ENCODE data around the gene SLC9A8. TPM values are rescaled to one million over a fixed set of nuclear protein-coding genes. Genes with fewer than 3 reads are reported as not detected.
A peak's percentile ranks its signal among the peaks of the same experiment; 100 is the strongest.

SLC9A8 gene
- total RNA-seq, 2 experiments from 2014 or later, result 22.0 to 30.3 TPM

DNA sequence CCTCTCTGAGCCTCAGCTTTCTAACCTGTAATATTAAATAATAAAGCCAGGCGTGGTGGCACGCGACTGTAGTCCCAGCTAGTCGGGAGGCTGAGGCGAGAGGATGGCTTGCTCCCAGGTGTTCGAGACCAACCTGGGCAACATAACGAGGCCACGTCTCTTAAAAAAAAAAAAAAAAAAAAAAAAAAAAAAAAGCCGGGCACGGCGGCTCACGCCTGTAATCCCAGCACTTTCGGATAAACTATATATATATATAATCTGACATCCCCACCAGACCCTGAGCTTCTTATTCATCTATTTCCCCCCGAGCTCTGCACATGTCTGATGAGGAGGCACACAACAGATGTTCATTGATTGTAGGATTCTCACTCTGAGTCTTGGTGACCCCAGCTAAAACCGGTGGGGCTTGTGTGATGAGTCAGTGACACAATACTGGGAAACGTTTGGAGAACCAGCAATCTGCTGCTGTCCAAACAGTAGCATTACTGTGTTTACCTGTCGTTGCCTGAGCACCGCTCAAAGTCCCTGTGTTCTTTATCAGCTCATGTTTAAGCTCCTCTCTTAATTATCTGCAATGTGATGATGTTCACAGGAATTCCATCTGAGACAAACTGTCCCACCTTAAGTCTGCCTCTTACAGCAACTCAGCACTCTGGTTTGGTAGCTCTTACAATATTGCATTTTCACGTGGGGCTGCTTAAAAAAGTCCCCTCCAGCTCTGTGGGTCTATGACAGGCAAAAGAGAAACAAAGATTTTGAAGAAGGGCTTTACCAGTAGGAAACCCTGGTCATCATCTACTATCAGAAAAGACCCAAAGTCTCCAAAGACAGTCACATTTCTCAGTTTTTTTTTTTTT lies 103.7 kb downstream of the SLC9A8 start:
- Histone ChIP-seq H3K79me2 (ENCODE audit: insufficient read depth, low read depth, low read length) (peaks cover 36% of the 10 kb centered on the region), H3K4me3 (ENCODE audit: low read depth, low read length, poor library complexity, severe bottlenecking) (peak overlapping the region; percentile 98), H3K9me2 (ENCODE audit: insufficient read depth, low read length) (no peaks in the 10 kb centered on the region), H3K36me3 (ENCODE audit: insufficient read depth, low read length) (no peaks in the 10 kb centered on the region), H4K20me1 (ENCODE audit: insufficient read depth, low read length) (0 out of 2 replicates have a peak, but pooled peaks cover 4% of the 10 kb centered on the region), H3K4me1 (ENCODE audit: insufficient read depth, low read length, poor library complexity, severe bottlenecking) (peaks cover 29% of the 10 kb centered on the region), H3K27ac (ENCODE audit: low read depth, low read length, poor library complexity, severe bottlenecking) (peak overlapping the region; percentile 87), H2AFZ (ENCODE audit: low read length) (peak overlapping the region; percentile 86), H3K4me2 (ENCODE audit: low read length) (peak overlapping the region; percentile 100), H3K9me3 (ENCODE audit: low read length) (no peaks in the 10 kb centered on the region)
- DNase-seq (ENCODE audit: low spot score), result peak; percentile 51
- CTCF ChIA-PET (ENCODE audit: unreplicated experiment), result interaction anchor here (0.9 kb wide), 3 partner anchors 19 to 308 kb away, joined by 3 to 4 read pairs (median 3); no protein-coding TSS in a partner anchor
- TF ChIP-seq EZH2phosphoT487 (IDR thresholded peaks at IDR 0.05; ENCODE audit: borderline replicate concordance, low read depth, low read length), result no peak
- TF ChIP-seq, protein P1, sequence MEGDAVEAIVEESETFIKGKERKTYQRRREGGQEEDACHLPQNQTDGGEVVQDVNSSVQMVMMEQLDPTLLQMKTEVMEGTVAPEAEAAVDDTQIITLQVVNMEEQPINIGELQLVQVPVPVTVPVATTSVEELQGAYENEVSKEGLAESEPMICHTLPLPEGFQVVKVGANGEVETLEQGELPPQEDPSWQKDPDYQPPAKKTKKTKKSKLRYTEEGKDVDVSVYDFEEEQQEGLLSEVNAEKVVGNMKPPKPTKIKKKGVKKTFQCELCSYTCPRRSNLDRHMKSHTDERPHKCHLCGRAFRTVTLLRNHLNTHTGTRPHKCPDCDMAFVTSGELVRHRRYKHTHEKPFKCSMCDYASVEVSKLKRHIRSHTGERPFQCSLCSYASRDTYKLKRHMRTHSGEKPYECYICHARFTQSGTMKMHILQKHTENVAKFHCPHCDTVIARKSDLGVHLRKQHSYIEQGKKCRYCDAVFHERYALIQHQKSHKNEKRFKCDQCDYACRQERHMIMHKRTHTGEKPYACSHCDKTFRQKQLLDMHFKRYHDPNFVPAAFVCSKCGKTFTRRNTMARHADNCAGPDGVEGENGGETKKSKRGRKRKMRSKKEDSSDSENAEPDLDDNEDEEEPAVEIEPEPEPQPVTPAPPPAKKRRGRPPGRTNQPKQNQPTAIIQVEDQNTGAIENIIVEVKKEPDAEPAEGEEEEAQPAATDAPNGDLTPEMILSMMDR (conservative IDR thresholded peaks at IDR 0.05; ENCODE audit: low read length), result no peak
- BruUV-seq (replicated peaks), result no TSS peak
- POLR2A ChIA-PET, result interaction anchor here (0.5 to 2.7 kb wide), 11 partner anchors 13 to 878 kb away, joined by 3 to 13 read pairs (median 4); partner anchors contain the start of genes BCAS4, PTPN1 and RNF114
- intact Hi-C loops (cut with micrococcal nuclease; ENCODE audit: unreplicated experiment), result no loop called here

DNA sequence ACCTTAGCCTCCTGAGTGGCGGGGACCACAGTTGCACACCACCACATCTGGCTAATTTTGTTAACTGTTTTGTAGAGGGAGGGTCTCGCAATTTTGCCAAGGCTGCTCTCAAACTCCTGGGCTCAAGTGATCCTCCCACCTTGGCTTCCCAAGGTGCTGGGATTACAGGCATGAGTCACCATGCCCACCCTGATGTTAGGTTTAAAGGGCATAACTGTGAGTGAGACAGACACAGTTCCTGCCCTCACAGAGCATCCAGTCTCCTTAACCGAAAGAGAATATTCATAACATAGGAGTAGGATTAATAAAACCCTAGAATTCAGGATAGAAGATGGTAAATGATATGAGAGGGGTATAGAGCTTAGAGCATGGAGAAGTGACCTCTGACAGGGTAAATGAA lies 105.8 kb downstream of the SLC9A8 start:
- H2AFZ ChIP-seq (ENCODE audit: low read length), result no peak overlapping the region
- H3K27ac ChIP-seq (ENCODE audit: low read depth, low read length, poor library complexity, severe bottlenecking), result no peak overlapping the region
- no peak overlapping the region for H3K4me2 ChIP-seq (ENCODE audit: low read length)
- H3K9me3 ChIP-seq (ENCODE audit: low read length), result no peaks in the 10 kb centered on the region
- CTCF ChIA-PET (ENCODE audit: unreplicated experiment), result no interaction called here
- H3K4me3 ChIP-seq (ENCODE audit: low read depth, low read length, poor library complexity, severe bottlenecking), result no peak overlapping the region
- POLR2A ChIA-PET, result interaction anchor here (0.6 to 1.0 kb wide), 3 partner anchors 13 to 251 kb away, joined by 4 to 7 read pairs (median 5); no protein-coding TSS in a partner anchor
- no peak for DNase-seq (ENCODE audit: low spot score)
- no peaks in the 10 kb centered on the region for H3K36me3 ChIP-seq (ENCODE audit: insufficient read depth, low read length)
- no TSS peak for BruUV-seq (replicated peaks)
- H3K9me2 ChIP-seq (ENCODE audit: insufficient read depth, low read length), result no peaks in the 10 kb centered on the region
- 0 out of 2 replicates have a peak, but pooled peaks cover 2% of the 10 kb centered on the region for H4K20me1 ChIP-seq (ENCODE audit: insufficient read depth, low read length)
- H3K79me2 ChIP-seq (ENCODE audit: insufficient read depth, low read depth, low read length), result peaks cover 17% of the 10 kb centered on the region
- TF ChIP-seq, protein P1 (conservative IDR thresholded peaks at IDR 0.05; ENCODE audit: low read length), result no peak
- TF ChIP-seq EZH2phosphoT487 (IDR thresholded peaks at IDR 0.05; ENCODE audit: borderline replicate concordance, low read depth, low read length), result no peak
- H3K4me1 ChIP-seq (ENCODE audit: insufficient read depth, low read length, poor library complexity, severe bottlenecking), result peaks cover 27% of the 10 kb centered on the region
- intact Hi-C loops (cut with micrococcal nuclease; ENCODE audit: unreplicated experiment), result no loop called here

Measured in OCI-LY7 (cell line).